Heart left ventricle (tissue), 16 donors: ENCODE measurements around the gene IGF2BP3. TPM values are rescaled to one million over a fixed set of nuclear protein-coding genes. Genes with fewer than 3 reads are reported as not detected.

ENCODE experiments used
- ATAC-seq, 4 donors: fragments of 200-7000 bp; cut with Tn5 transposase; one replicate each; pipeline ENCODE4 v1.9.1; 2020 to 2022; ENCODE audit warnings: moderate library complexity in 4 of 4, mild to moderate bottlenecking in 3 of 4, moderate number of reproducible peaks in 1 of 4
- DNase-seq, 5 donors: peaks; one replicate each; pipeline ENCODE4 v3.0.0-alpha.2; 2020
- H3K27ac ChIP-seq, 12 donors: fragments of 200-600 bp; sonication (generic) in 4 of 12; one replicate each; pipeline versions ENCODE4 v1.5.0 to v1.8.0; 2016 to 2022; ENCODE audit warnings: mild to moderate bottlenecking in 2 of 12
- H3K27me3 ChIP-seq, 9 donors: fragments of 200-600 bp; sonication (generic) in 2 of 9; one replicate each; pipeline versions ENCODE4 v1.5.1 to v1.8.0; 2016 to 2022; ENCODE audit warnings: mild to moderate bottlenecking in 3 of 9
- H3K36me3 ChIP-seq, 9 donors: fragments of 200-600 bp; sonication (generic) in 2 of 9; one replicate each; pipeline versions ENCODE4 v1.5.0 to v1.8.0; 2018 to 2022; ENCODE audit warnings: mild to moderate bottlenecking in 2 of 9
- H3K4me1 ChIP-seq, 12 donors: fragments of 200-600 bp; sonication (generic) in 4 of 12; one replicate each; pipeline versions ENCODE4 v1.5.0 to v1.8.0; 2016 to 2022; ENCODE audit warnings: mild to moderate bottlenecking in 3 of 12
- H3K4me3 ChIP-seq, 12 donors: fragments of 200-600 bp; sonication (generic) in 4 of 12; one replicate each; pipeline versions ENCODE4 v1.5.0 to v1.8.0; 2017 to 2022; ENCODE audit warnings: mild to moderate bottlenecking in 9 of 12, moderate library complexity in 4 of 12
- H3K9me3 ChIP-seq, 12 donors: fragments of 200-600 bp; sonication (generic) in 4 of 12; one replicate each; pipeline versions ENCODE4 v1.5.0 to v1.8.0; 2016 to 2022; ENCODE audit warnings: mild to moderate bottlenecking in 1 of 12
- POLR2A ChIP-seq, 2 donors: fragments of 450-650 bp; IDR thresholded peaks; one replicate each; pipeline ENCODE4 v1.6.1; 2017; ENCODE audit warnings: antibody characterized with exemption in 2 of 2, mild to moderate bottlenecking in 2 of 2, moderate library complexity in 2 of 2
- WGBS, 4 donors: extraction: QIAGEN DNeasy Blood & Tissue Kit in 2 of 4; methylation state at CpG; one replicate each; pipeline versions ENCODE4 v1.1.5 to v1.1.7; 2013 to 2018; 5-methylcytosine and 5-hydroxymethylcytosine counted together
- intact Hi-C, 10 donors: fragments of 100-400 bp; cut with DNase I; formaldehyde crosslinking; loops; one replicate each; pipeline versions ENCODE4 v1.11.1 to v1.14.2; 2022
- polyA plus RNA-seq, 2 donors: library from polyadenylated mRNA; stranded (reverse); fragments of 200-250 nt; gene quantifications; one replicate each; pipeline ENCODE4 v1.2.3, GENCODE V29; 2013
- total RNA-seq, 9 donors: library from RNA; depleted of rRNA in 2 of 9; stranded (reverse); fragments of >200 nt in 2 of 9; fragmentation: NEBNext Ultra II Directional in 3 of 9; extraction: Animal tissue kit (Norgen Biotek cat#: 25700) in 3 of 9; gene quantifications; one replicate each; pipeline versions ENCODE4 v1.1.0 to v1.2.4, GENCODE V29; 2016 to 2023
- TF ChIP-seq, protein P1 (sequence below), 12 donors: fragments of 200-600 bp; sonication (generic) in 4 of 12; IDR thresholded peaks; one replicate each; pipeline versions ENCODE4 v1.5.0 to v1.8.0; 2018 to 2022; ENCODE audit warnings: antibody characterized with exemption in 12 of 12, mild to moderate bottlenecking in 5 of 12
- donor health status: ischemic (EF 13 %, LVEDD 7.1; RV severe dilation, severe dysfunction).
- donor health status: healthy with polysubstance abuse.
- donor health status: DM: no; HTN: yes; CAD: no.
- donor health status: DM: no; HTN: no; CAD: no.
- donor health status: ischemic (EF 25% LVEDD 6.9; RV normal size, moderate dysfunction).
- donor health status: ischemic (EF 25% LVEDD 5.7; RV mildly dilated, moderate dysfunction).
- donor health status: healthy.
- donor health status: DM: yes; HTN: yes; CAD: no.
- donor health status: ischemic (EF 35%, LVEDD 5.7; RV mildly dilated, moderate dysfunction).
- donor health status: nonischemic (EF 11% LVEDD 7.7; RV severe dilation, severe dysfunction).
- donor health status: DM: yes; HTN: yes; CAD: no.
- donor health status: PGD.
- donor health status: ischemic (EF 29% LVEDD 5.4; RV normal size, mild dysfunction).
- donor health status: nonischemic (EF 23%, LVEDD 6.1; RV moderate dilation, normal function).

The IGF2BP3 gene
- total and polyA plus RNA-seq, 11 donors = 0.27 to 2.2 (median 0.50) TPM; not detected in 5

DNA sequence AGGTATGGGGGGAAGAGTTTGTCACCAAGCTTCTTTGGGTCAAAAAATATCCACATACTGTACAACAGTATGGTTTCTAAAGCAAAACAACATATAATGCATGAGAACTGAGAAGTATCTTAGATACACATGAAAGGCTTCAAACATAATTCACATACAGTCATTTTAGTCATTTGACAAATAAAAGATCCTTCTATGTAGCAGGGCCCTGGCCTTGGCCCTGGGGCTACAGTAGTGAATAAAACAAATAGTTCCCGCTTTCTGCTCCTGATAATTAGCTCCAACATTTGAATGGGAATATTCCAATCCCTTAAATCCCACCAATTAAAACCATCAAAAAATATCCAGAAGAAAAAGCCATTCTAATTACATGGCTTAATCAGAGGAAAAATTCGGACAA, 119.8 kb downstream of the IGF2BP3 start:
- 92 to 99% (median 95%) methylated on average over 2 of the region's 2 CpGs for WGBS, 4 donors
- intact Hi-C loops = no loop called here

GRCh38 chr7:23349484-23350157, 120.7 kb downstream of the IGF2BP3 start:
- Histone ChIP-seq H3K4me1 (peaks cover 0 to 7% (median 0%) of the 10 kb centered on the region in 12 donors), H3K27me3 (peaks cover 0 to 4% (median 0%) of the 10 kb centered on the region in 9 donors), H3K36me3 (no peaks in the 10 kb centered on the region), H3K4me3 (no peak overlapping the region), H3K27ac (no peak overlapping the region), H3K9me3 (no peaks in the 10 kb centered on the region)
- 40 to 50% (median 46%) methylated on average over 7 of the region's 7 CpGs for WGBS, 4 donors
- TF ChIP-seq, protein P1, sequence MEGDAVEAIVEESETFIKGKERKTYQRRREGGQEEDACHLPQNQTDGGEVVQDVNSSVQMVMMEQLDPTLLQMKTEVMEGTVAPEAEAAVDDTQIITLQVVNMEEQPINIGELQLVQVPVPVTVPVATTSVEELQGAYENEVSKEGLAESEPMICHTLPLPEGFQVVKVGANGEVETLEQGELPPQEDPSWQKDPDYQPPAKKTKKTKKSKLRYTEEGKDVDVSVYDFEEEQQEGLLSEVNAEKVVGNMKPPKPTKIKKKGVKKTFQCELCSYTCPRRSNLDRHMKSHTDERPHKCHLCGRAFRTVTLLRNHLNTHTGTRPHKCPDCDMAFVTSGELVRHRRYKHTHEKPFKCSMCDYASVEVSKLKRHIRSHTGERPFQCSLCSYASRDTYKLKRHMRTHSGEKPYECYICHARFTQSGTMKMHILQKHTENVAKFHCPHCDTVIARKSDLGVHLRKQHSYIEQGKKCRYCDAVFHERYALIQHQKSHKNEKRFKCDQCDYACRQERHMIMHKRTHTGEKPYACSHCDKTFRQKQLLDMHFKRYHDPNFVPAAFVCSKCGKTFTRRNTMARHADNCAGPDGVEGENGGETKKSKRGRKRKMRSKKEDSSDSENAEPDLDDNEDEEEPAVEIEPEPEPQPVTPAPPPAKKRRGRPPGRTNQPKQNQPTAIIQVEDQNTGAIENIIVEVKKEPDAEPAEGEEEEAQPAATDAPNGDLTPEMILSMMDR (IDR thresholded peaks at IDR 0.05) = no peak
- no peak for TF ChIP-seq POLR2A (IDR thresholded peaks at IDR 0.05)
- DNase-seq = no peak
- intact Hi-C loops = loop anchor here in 1 of 10 donors (5.0 kb wide), 1 partner anchor 72 kb away; no protein-coding TSS in a partner anchor
- no peak for ATAC-seq

More for the DNA sequence above, 119.8 kb downstream of the IGF2BP3 start:
- TF ChIP-seq POLR2A (IDR thresholded peaks at IDR 0.05) = no peak
- TF ChIP-seq, protein P1 (IDR thresholded peaks at IDR 0.05) = no peak
- no peaks in the 10 kb centered on the region for H3K36me3 ChIP-seq
- H3K4me3 ChIP-seq = no peak overlapping the region
- ATAC-seq = no peak
- no peak overlapping the region for H3K27ac ChIP-seq
- no peaks in the 10 kb centered on the region for H3K9me3 ChIP-seq
- peaks cover 0 to 7% (median 0%) of the 10 kb centered on the region in 12 donors for H3K4me1 ChIP-seq
- DNase-seq = no peak
- H3K27me3 ChIP-seq = peaks cover 0 to 9% (median 0%) of the 10 kb centered on the region in 9 donors

GRCh38 chr7:23347682-23348180, 122.6 kb downstream of the IGF2BP3 start:
- Histone ChIP-seq H3K27me3 (peaks cover 0 to 4% (median 0%) of the 10 kb centered on the region in 9 donors), H3K27ac (peak overlapping the region in 1 of 12 donors; percentile 52), H3K4me1 (peaks cover 0 to 7% (median 0%) of the 10 kb centered on the region in 12 donors), H3K36me3 (no peaks in the 10 kb centered on the region), H3K4me3 (peak overlapping the region in 1 of 12 donors; percentile 59), H3K9me3 (no peaks in the 10 kb centered on the region)
- intact Hi-C loops = loop anchor here in 1 of 10 donors (5.0 kb wide), 1 partner anchor 70 kb away; no protein-coding TSS in a partner anchor
- 87 to 89% (median 87%) methylated on average over 8 of the region's 8 CpGs for WGBS, 4 donors
- TF ChIP-seq, protein P1 (IDR thresholded peaks at IDR 0.05) = no peak
- TF ChIP-seq POLR2A (IDR thresholded peaks at IDR 0.05) = no peak
- ATAC-seq (no peak), DNase-seq (no peak)

GRCh38 chr7:23347033-23347681, 123.1 kb downstream of the IGF2BP3 start:
- H3K36me3 ChIP-seq = no peaks in the 10 kb centered on the region
- DNase-seq = no peak
- peak overlapping the region in 1 of 12 donors; percentile 59 for H3K4me3 ChIP-seq
- 92 to 96% (median 94%) methylated on average over 9 of the region's 9 CpGs for WGBS, 4 donors
- no peak for ATAC-seq
- peaks cover 0 to 7% (median 0%) of the 10 kb centered on the region in 12 donors for H3K4me1 ChIP-seq
- H3K9me3 ChIP-seq = no peaks in the 10 kb centered on the region
- H3K27ac ChIP-seq = peak overlapping the region in 1 of 12 donors; percentile 52
- intact Hi-C loops = loop anchor here in 1 of 10 donors (5.0 kb wide), 1 partner anchor 70 kb away; no protein-coding TSS in a partner anchor
- H3K27me3 ChIP-seq = peaks cover 0 to 4% (median 0%) of the 10 kb centered on the region in 9 donors
- TF ChIP-seq, protein P1 (IDR thresholded peaks at IDR 0.05) = no peak
- TF ChIP-seq POLR2A (IDR thresholded peaks at IDR 0.05) = no peak
